DMS 273 (cell line): ENCODE results near the gene GPX4.

ENCODE experiments used
- DNase-seq: peaks from one replicate; lab custom pipeline; 2025; ENCODE audit not compliant: unreplicated experiment; lab: John Stamatoyannopoulos, UW

Gene GPX4

GRCh38 chr19:1103708-1104310 lies at the start of gene GPX4:
TSS of gene GPX4 (plus strand) at chr19:1103994. CDS start at chr19:1104044, 50 bp downstream.
- peak; percentile 100 for DNase-seq

- no peak for DNase-seq
Measured at GRCh38 chr19:1054102-1055027, 49.4 kb upstream of the GPX4 start.

GRCh38 chr19:1055028-1055425 lies 48.8 kb upstream of the GPX4 start:
- no peak for DNase-seq

- no peak for DNase-seq
Measured at GRCh38 chr19:1055886-1056620, 47.7 kb upstream of the GPX4 start.

GRCh38 chr19:1057176-1057855 lies 46.5 kb upstream of the GPX4 start:
- peak; percentile 92 for DNase-seq

- no peak for DNase-seq
Measured at GRCh38 chr19:1058112-1058511, 45.7 kb upstream of the GPX4 start.

- DNase-seq: no peak
Measured at GRCh38 chr19:1060689-1061088, 43.1 kb upstream of the GPX4 start.

GRCh38 chr19:1061987-1062386 lies 41.8 kb upstream of the GPX4 start:
- no peak for DNase-seq

- no peak for DNase-seq
Measured at GRCh38 chr19:1062387-1063029, 41.3 kb upstream of the GPX4 start.

GRCh38 chr19:1063030-1063908 lies 40.5 kb upstream of the GPX4 start:
- no peak for DNase-seq

- DNase-seq: no peak
Measured at GRCh38 chr19:1063909-1064660, 39.7 kb upstream of the GPX4 start.

- DNase-seq: peak; percentile 92
Measured at GRCh38 chr19:1064661-1065605, 38.9 kb upstream of the GPX4 start.

- no peak for DNase-seq
Measured at GRCh38 chr19:1065606-1066109, 38.1 kb upstream of the GPX4 start.

- DNase-seq: no peak
Measured at GRCh38 chr19:1066251-1066747, 37.5 kb upstream of the GPX4 start.

- peak; percentile 68 for DNase-seq
Measured at GRCh38 chr19:1066748-1067340, 37.0 kb upstream of the GPX4 start, which contains the start of gene ARHGAP45. TSS of gene ARHGAP45 (plus strand) at chr19:1067167. CDS start at chr19:1067406, 239 bp downstream.

GRCh38 chr19:1067341-1067957 lies 36.3 kb upstream of the GPX4 start:
- peak; percentile 68 for DNase-seq
